MM.1S (cell line): Measurements from ENCODE around the gene GSN.

ENCODE experiments used
- CTCF ChIP-seq: fragments of 300-600 bp; sonication (generic); IDR thresholded peaks from 2 replicates; pipeline ENCODE4 v1.5.1; 2016; ENCODE audit warnings: antibody characterized with exemption, low read length, mixed read lengths
- EZH2 ChIP-seq: fragments of 300-600 bp; sonication (generic); optimal IDR thresholded peaks from 2 replicates; pipeline ENCODE3; 2017; ENCODE audit warnings: low read depth, mild to moderate bottlenecking, antibody characterized with exemption, low read length, mixed read lengths

DNA sequence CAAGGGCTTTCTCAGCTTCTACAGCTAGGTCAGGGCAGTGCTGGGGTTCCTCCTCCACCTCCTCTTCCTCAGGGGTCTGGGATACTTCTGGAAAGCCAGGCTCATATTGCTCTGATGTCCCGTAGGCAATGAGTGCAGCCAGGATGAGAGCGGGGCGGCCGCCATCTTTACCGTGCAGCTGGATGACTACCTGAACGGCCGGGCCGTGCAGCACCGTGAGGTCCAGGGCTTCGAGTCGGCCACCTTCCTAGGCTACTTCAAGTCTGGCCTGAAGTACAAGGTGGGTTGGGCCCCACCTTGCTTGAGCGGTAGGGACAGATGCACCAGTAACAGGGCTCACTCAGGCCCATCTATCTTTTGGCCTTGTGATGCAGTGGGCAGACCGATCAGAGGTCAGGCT, 34.8 kb downstream of the GSN start:
- TF ChIP-seq CTCF = no peak
- no peak for TF ChIP-seq EZH2
